ENCODE measurements around the gene S100Z. TPM values are rescaled to one million over a fixed set of nuclear protein-coding genes. Genes with fewer than 3 reads are reported as not detected.

Gene S100Z
- total and polyA plus RNA-seq, 10 of the 15 experiments (the other 5 are each of a cell fraction or from before 2014, with no cell fraction given), result 0.12 to 0.51 (median 0.30) TPM; not detected in 2

GRCh38 chr5:76952795-76953536, 103.2 kb downstream of the S100Z start, which contains the start of gene CRHBP (continued):
- TF ChIP-seq ZNF687 (IDR thresholded peaks at IDR 0.05) (no peak), IKZF1 (conservative IDR thresholded peaks at IDR 0.05) (no peak), ZBTB33 (IDR thresholded peaks at IDR 0.05) (no peak), ZNF24 (IDR thresholded peaks at IDR 0.05) (no peak)
